ENCODE data around the gene CEP57L1.
"Not testable (repeated sequence)": the region's sequence is repeated elsewhere in the genome, so short reads cannot be mapped to it uniquely, and the experiment has no call there.

The CEP57L1 gene

DNA sequence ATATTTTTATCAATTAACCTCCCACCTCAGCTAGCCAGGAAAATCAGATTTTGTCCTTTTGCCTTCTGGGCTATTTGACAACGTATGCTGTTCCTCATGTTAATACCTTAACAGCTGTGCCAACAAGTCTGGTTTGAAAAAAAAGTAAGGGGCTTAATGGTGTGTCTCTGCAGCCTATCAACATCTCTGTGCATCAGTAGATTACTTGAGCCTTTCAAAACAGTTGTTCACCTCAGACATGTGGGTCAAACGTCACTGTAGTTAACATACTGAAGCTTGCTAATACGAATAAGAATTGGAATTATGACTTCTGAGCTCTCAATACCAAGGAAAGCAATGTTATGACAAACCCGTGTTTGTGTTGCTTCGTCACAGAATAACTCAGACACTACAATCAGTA, 23.0 kb downstream of the CEP57L1 start:
- in situ Hi-C loops (cut with HindIII; ENCODE audit: low pct_ligation_motif_present, low sequenced_read_pairs): no loop called here
- H3K27ac ChIP-seq: no peak overlapping the region

GRCh38 chr6:109118871-109119354, 23.6 kb downstream of the CEP57L1 start:
- no peak overlapping the region for H3K27ac ChIP-seq
- no peaks in the 10 kb centered on the region for H3K27me3 ChIP-seq (replicated peaks)
- no peak for DNase-seq
- in situ Hi-C loops (cut with HindIII; ENCODE audit: low pct_ligation_motif_present, low sequenced_read_pairs): no loop called here
- no peak overlapping the region for H3K4me3 ChIP-seq (ENCODE audit: low read depth, low read length)
- TF ChIP-seq CTCF (IDR thresholded peaks at IDR 0.05; ENCODE audit: low read depth, low read length, missing control alignments): no peak
- no peaks in the 10 kb centered on the region for H3K36me3 ChIP-seq (replicated peaks)

More for the DNA sequence above, 23.0 kb downstream of the CEP57L1 start:
- Histone ChIP-seq H3K36me3 (replicated peaks) (no peaks in the 10 kb centered on the region), H3K4me3 (ENCODE audit: low read depth, low read length) (no peak overlapping the region), H3K27me3 (replicated peaks) (no peaks in the 10 kb centered on the region)
- no peak for DNase-seq
- TF ChIP-seq CTCF (IDR thresholded peaks at IDR 0.05; ENCODE audit: low read depth, low read length, missing control alignments): no peak

DNA sequence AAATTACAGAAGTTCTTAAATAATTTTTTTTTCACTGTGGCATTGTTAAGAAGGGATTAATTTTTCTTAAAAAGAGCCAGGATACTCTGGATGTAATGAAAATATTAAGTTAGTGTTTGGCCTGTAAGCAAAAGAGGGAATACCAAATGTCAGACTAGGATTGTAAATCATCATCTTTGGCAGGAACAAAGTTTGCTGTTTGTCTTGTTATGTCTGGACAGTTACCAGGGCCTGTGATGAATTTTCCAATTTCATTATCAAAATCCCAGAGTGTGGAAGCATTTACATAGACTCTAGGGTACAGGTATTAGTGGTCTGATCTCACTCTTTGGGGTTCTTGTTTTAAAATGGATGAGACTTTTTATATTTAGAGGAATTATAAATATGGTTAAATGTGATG, 26.1 kb downstream of the CEP57L1 start:
- DNase-seq: no peak
- Histone ChIP-seq H3K4me3 (ENCODE audit: low read depth, low read length) (no peak overlapping the region), H3K27me3 (replicated peaks) (no peaks in the 10 kb centered on the region), H3K27ac (no peak overlapping the region), H3K36me3 (replicated peaks) (no peaks in the 10 kb centered on the region)
- no peak for TF ChIP-seq CTCF (IDR thresholded peaks at IDR 0.05; ENCODE audit: low read depth, low read length, missing control alignments)
- in situ Hi-C loops (cut with HindIII; ENCODE audit: low pct_ligation_motif_present, low sequenced_read_pairs): no loop called here

DNA sequence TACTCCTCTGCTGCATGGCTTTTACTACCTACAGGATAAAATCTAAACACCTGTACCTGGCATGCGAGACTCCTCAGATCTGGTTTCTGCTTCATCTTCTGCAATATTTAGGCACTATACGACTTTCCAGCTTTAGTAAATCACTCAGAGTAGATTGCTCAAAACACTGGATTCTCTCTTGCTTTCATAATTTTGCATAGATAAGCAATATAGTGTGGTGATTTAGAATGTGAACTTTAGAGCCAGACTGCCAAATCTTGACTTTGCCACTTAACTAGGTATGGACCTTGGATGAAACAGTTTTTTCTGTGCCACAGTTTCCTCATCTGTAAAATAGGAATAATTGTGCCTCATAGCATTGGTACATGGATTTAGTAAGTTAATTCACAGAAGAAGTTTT, 28.9 kb downstream of the CEP57L1 start:
- Histone ChIP-seq H3K27ac (no peak overlapping the region), H3K36me3 (replicated peaks) (no peaks in the 10 kb centered on the region), H3K4me3 (ENCODE audit: low read depth, low read length) (no peak overlapping the region), H3K27me3 (replicated peaks) (no peaks in the 10 kb centered on the region)
- DNase-seq: no peak
- TF ChIP-seq CTCF (IDR thresholded peaks at IDR 0.05; ENCODE audit: low read depth, low read length, missing control alignments): no peak
- in situ Hi-C loops (cut with HindIII; ENCODE audit: low pct_ligation_motif_present, low sequenced_read_pairs): no loop called here

DNA sequence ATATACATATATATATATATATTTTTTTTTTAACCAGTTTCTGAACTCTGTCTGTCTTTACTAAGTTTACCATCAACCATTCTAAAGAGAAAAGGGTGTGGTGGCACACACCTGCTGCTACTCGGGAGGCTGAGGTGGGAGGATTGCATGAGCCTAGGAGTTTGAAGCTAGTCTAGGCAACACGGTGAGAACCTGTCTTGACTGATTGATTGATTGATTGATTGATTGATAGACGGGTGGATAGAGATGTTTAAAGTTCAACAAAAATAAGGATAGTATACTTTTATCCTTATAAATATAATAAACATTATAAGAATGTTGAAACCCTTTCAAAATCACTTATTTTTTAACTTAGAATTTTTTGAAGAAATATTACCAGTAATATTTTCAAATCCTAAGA, 30.2 kb downstream of the CEP57L1 start:
- in situ Hi-C loops (cut with HindIII; ENCODE audit: low pct_ligation_motif_present, low sequenced_read_pairs): no loop called here
- Histone ChIP-seq H3K27ac (no peak overlapping the region), H3K4me3 (ENCODE audit: low read depth, low read length) (no peak overlapping the region), H3K27me3 (replicated peaks) (no peaks in the 10 kb centered on the region), H3K36me3 (replicated peaks) (no peaks in the 10 kb centered on the region)
- no peak for DNase-seq
- no peak for TF ChIP-seq CTCF (IDR thresholded peaks at IDR 0.05; ENCODE audit: low read depth, low read length, missing control alignments)

- DNase-seq: no peak
- no peak overlapping the region for H3K4me3 ChIP-seq (ENCODE audit: low read depth, low read length)
- TF ChIP-seq CTCF (IDR thresholded peaks at IDR 0.05; ENCODE audit: low read depth, low read length, missing control alignments): no peak
- H3K36me3 ChIP-seq (replicated peaks): no peaks in the 10 kb centered on the region
- no peak overlapping the region for H3K27ac ChIP-seq
- in situ Hi-C loops (cut with HindIII; ENCODE audit: low pct_ligation_motif_present, low sequenced_read_pairs): no loop called here
- no peaks in the 10 kb centered on the region for H3K27me3 ChIP-seq (replicated peaks)
Measured at GRCh38 chr6:109130065-109130464, 34.8 kb downstream of the CEP57L1 start.

GRCh38 chr6:109135600-109135999, 40.3 kb downstream of the CEP57L1 start:
- in situ Hi-C loops (cut with HindIII; ENCODE audit: low pct_ligation_motif_present, low sequenced_read_pairs); H3K36me3 ChIP-seq (replicated peaks); H3K4me3 ChIP-seq (ENCODE audit: low read depth, low read length); H3K27me3 ChIP-seq (replicated peaks); H3K27ac ChIP-seq; DNase-seq: not testable (repeated sequence)

DNA sequence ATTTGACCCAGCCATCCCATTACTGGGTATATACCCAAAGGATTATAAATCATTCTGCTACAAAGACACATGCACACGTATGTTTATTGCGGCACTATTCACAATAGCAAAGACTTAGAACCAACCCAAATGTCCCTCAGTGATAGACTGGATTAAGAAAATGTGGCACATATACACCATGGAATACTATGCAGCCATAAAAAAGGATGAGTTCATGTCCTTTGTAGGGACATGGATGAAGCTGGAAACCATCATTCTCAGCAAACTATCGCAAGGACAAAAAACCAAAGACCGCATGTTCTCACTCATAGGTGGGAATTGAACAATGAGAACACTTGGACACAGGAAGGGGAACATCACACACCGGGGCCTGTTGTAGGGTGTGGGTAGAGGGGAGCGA, 40.7 kb downstream of the CEP57L1 start:
- in situ Hi-C loops (cut with HindIII; ENCODE audit: low pct_ligation_motif_present, low sequenced_read_pairs); H3K36me3 ChIP-seq (replicated peaks); H3K4me3 ChIP-seq (ENCODE audit: low read depth, low read length); H3K27me3 ChIP-seq (replicated peaks); H3K27ac ChIP-seq; DNase-seq: not testable (repeated sequence)

GRCh38 chr6:109136530-109136929, 41.2 kb downstream of the CEP57L1 start:
- in situ Hi-C loops (cut with HindIII; ENCODE audit: low pct_ligation_motif_present, low sequenced_read_pairs); H3K4me3 ChIP-seq (ENCODE audit: low read depth, low read length): not testable (repeated sequence)

More at GRCh38 chr6:109136530-109136929, 41.2 kb downstream of the CEP57L1 start:
- not testable (repeated sequence) for H3K27ac ChIP-seq; H3K36me3 ChIP-seq (replicated peaks); DNase-seq; H3K27me3 ChIP-seq (replicated peaks)

All from brain microvascular endothelial cell (primary cell).